ENCODE data around the gene NUP155. TPM values are rescaled to one million over a fixed set of nuclear protein-coding genes. Genes with fewer than 3 reads are reported as not detected.

Gene NUP155
- total RNA-seq, 2 experiments from 2014 or later, result 21.6 to 26.0 TPM

- ATAC-seq (ENCODE audit: poor library complexity) (no peak), DNase-seq (no peak)
- ChIA-PET POLR2A (no interaction called here), CTCF (no interaction called here)
- Histone ChIP-seq H3K4me1 (ENCODE audit: insufficient read depth, low read length) (peaks cover 17% of the 10 kb centered on the region), H3K27me3 (ENCODE audit: control insufficient read depth in 1 of 2, insufficient read depth in 2 of 2, low read length in 2 of 2) (no peaks in the 10 kb centered on the region), H3K9me3 (ENCODE audit: control insufficient read depth in 1 of 2, insufficient read depth in 1 of 2, low read length in 2 of 2) (no peaks in the 10 kb centered on the region), H3K36me3 (ENCODE audit: insufficient read depth, low read length) (no peaks in the 10 kb centered on the region), H3K4me3 (ENCODE audit: low read length) (no peak overlapping the region), H3K27ac (ENCODE audit: low read depth in 1 of 2, low read length in 2 of 2) (no peak overlapping the region)
- Mint-ChIP-seq H3K36me3 (ENCODE audit: low read depth) (peaks cover 6% of the 10 kb centered on the region), H3K9me3 (peaks cover 3% of the 10 kb centered on the region), H3K27me3 (no peaks in the 10 kb centered on the region), H3K4me3 (peak overlapping the region; percentile 40), H3K4me1 (ENCODE audit: low read depth) (peaks cover 16% of the 10 kb centered on the region), H3K27ac (no peak overlapping the region)
- intact Hi-C loops (cut with DNase I, micrococcal nuclease), result no loop called here
- no peak for TF ChIP-seq CTCF (IDR thresholded peaks at IDR 0.05)
These were observed 119.2 kb downstream of the NUP155 start for GRCh38 chr5:37251665-37252064.

DNA sequence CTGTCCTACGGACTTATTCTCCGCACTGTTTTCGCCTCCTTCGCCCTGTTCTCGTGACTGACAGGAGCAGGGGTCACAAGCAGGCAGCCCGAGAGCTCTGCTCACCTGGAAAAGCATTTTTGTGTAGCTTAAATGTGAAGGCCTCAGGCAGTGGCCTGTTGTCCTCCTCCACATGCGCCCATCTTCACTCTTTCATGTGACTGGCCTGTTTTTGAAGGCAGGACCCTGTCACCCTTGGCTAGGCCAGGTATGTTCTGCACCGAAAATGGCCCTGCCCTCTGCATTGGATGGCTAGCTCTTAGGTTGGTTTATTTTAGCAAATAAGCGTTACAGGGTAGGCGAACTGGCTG is 121.1 kb downstream of the NUP155 start:
- Mint-ChIP-seq H3K27me3 (no peaks in the 10 kb centered on the region), H3K9me3 (no peaks in the 10 kb centered on the region), H3K4me3 (peak overlapping the region; percentile 90), H3K27ac (peak overlapping the region; percentile 80), H3K4me1 (ENCODE audit: low read depth) (peaks cover 16% of the 10 kb centered on the region), H3K36me3 (ENCODE audit: low read depth) (peaks cover 12% of the 10 kb centered on the region)
- intact Hi-C loops (cut with DNase I, micrococcal nuclease), result no loop called here
- POLR2A ChIA-PET, result interaction anchor here (1.8 to 1.9 kb wide), 2 partner anchors 122 to 1008 kb away, joined by 4 to 8 read pairs; partner anchors contain the start of genes NADK2 and NUP155
- Histone ChIP-seq H3K27ac (ENCODE audit: low read depth in 1 of 2, low read length in 2 of 2) (no peak overlapping the region), H3K9me3 (ENCODE audit: control insufficient read depth in 1 of 2, insufficient read depth in 1 of 2, low read length in 2 of 2) (no peaks in the 10 kb centered on the region), H3K27me3 (ENCODE audit: control insufficient read depth in 1 of 2, insufficient read depth in 2 of 2, low read length in 2 of 2) (no peaks in the 10 kb centered on the region), H3K4me1 (ENCODE audit: insufficient read depth, low read length) (peaks cover 17% of the 10 kb centered on the region), H3K4me3 (ENCODE audit: low read length) (peak overlapping the region; percentile 88), H3K36me3 (ENCODE audit: insufficient read depth, low read length) (no peaks in the 10 kb centered on the region)
- CTCF ChIA-PET, result no interaction called here
- DNase-seq, result no peak
- TF ChIP-seq CTCF (IDR thresholded peaks at IDR 0.05), result no peak
- ATAC-seq (ENCODE audit: poor library complexity), result no peak

DNA sequence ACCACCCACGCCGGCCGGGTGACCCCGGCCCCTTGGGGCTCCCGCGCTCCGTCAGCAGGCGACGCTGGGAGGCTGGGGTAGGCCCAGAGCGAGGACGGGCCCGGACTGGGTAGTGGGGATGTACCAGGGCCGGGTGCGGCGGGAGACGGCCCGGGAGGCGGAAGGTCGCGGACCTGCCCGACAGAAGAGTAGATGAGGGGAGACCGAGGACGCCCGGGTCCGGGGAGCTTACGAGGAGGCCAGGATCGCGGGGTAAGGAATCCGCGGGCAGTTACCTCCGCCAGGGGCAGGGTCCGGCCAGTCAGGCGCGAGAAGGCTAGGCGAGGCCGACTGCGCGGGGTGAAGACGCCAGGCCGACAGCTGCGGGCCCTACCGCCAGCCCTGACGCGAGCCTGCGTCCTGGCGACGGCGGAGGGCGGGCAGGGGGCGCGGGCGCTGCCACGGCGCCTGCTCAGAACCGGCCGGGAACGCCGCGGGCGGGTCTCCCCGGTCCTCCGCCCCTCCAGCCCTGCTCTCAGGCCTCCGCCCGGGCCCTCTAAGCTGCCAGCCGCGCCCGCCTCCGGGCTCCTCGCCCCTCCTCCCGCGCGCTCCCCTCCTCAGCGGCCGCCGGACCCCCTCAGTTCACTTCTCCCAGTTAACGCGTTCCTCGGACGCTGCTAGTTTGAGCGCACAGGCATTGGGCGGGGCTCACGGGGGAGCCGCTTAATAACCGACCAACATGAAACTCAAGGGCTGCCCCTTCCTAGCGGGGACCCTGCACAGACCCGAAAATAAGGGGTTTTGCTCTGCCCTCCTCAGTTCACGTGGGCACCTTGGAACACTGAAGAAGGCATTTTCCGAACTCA is 121.7 kb downstream of the NUP155 start, which contains the start of gene CPLANE1:
CPLANE1 (minus strand) TSS at position 407 of the 845 bp plus-strand sequence. CDS start 1,678 bp downstream, outside the sequence.
- peak within 1 kb of the TSS; percentile 88 for H3K4me3 ChIP-seq (ENCODE audit: low read length)
- H3K27ac Mint-ChIP-seq, result peak within 1 kb of the TSS; percentile 80
- no peaks in the 10 kb centered on the region for H3K27me3 ChIP-seq (ENCODE audit: control insufficient read depth in 1 of 2, insufficient read depth in 2 of 2, low read length in 2 of 2)
- H3K9me3 ChIP-seq (ENCODE audit: control insufficient read depth in 1 of 2, insufficient read depth in 1 of 2, low read length in 2 of 2), result no peaks in the 10 kb centered on the region
- ChIA-PET CTCF (no interaction called here), POLR2A (interaction anchor here (1.8 to 1.9 kb wide), 2 partner anchors 122 to 1008 kb away, joined by 4 to 8 read pairs; partner anchors contain the start of genes NADK2 and NUP155)
- peaks cover 12% of the 10 kb centered on the region for H3K36me3 Mint-ChIP-seq (ENCODE audit: low read depth)
- peak within 1 kb of the TSS; percentile 91 for H3K4me3 Mint-ChIP-seq
- H3K4me1 Mint-ChIP-seq (ENCODE audit: low read depth), result peaks cover 16% of the 10 kb centered on the region
- H3K4me1 ChIP-seq (ENCODE audit: insufficient read depth, low read length), result peaks cover 17% of the 10 kb centered on the region
- peak; percentile 15 to 77 (median 42) for DNase-seq
- H3K9me3 Mint-ChIP-seq, result no peaks in the 10 kb centered on the region
- H3K36me3 ChIP-seq (ENCODE audit: insufficient read depth, low read length), result no peaks in the 10 kb centered on the region
- intact Hi-C loops (cut with DNase I, micrococcal nuclease), result no loop called here
- peak; percentile 82 for ATAC-seq (ENCODE audit: poor library complexity)
- no peak within 1 kb of the TSS for H3K27ac ChIP-seq (ENCODE audit: low read depth in 1 of 2, low read length in 2 of 2)
- no peak for TF ChIP-seq CTCF (IDR thresholded peaks at IDR 0.05)
- H3K27me3 Mint-ChIP-seq, result no peaks in the 10 kb centered on the region

All from CD4-positive, alpha-beta T cell (primary cell).